ENCODE results near the gene ASAP2.
A peak's percentile ranks its signal among the peaks of the same experiment; 100 is the strongest.
"Not testable (repeated sequence)": the region's sequence is repeated elsewhere in the genome, so short reads cannot be mapped to it uniquely, and the experiment has no call there.

ASAP2 gene

GRCh38 chr2:9398251-9398650 is 191.6 kb downstream of the ASAP2 start:
- no CpG with 5 or more reads among the region's 11 CpGs for WGBS, 2 donors (ENCODE audit: extremely low coverage in 2 of 2, insufficient read length in 2 of 2, insufficient replicate concordance in 1 of 2)
- H3K27ac ChIP-seq (replicated peaks; ENCODE audit: low read length) = not testable (repeated sequence)

GRCh38 chr2:9398881-9399780 is 192.5 kb downstream of the ASAP2 start:
- no peak overlapping the region for H2BK12ac ChIP-seq (ENCODE audit: low read length)
- H4K8ac ChIP-seq (ENCODE audit: low read depth, low read length) = no peak overlapping the region
- H3K4me3 ChIP-seq (ENCODE audit: low read length in 2 of 2) = peak overlapping the region in 1 of 2 donors; percentile 5
- no peak overlapping the region for H2BK120ac ChIP-seq (ENCODE audit: low read depth, low read length)
- no peak overlapping the region for H3K23ac ChIP-seq (ENCODE audit: low read depth, low read length, poor library complexity)
- no peak overlapping the region for H2BK5ac ChIP-seq (ENCODE audit: low read length)
- H4K91ac ChIP-seq (ENCODE audit: low read depth, low read length, poor library complexity) = no peak overlapping the region
- peaks cover 0 to 3% of the 10 kb centered on the region in 2 donors for H3K4me1 ChIP-seq (ENCODE audit: control insufficient read depth in 2 of 2, insufficient read depth in 1 of 2, low read depth in 1 of 2, low read length in 2 of 2)
- peak overlapping the region; percentile 48 for H3K18ac ChIP-seq (ENCODE audit: low read length)
- H3K4me2 ChIP-seq (ENCODE audit: insufficient read depth, low read length, poor library complexity, severe bottlenecking) = no peak overlapping the region
- no peaks in the 10 kb centered on the region for H3K79me1 ChIP-seq (ENCODE audit: low read depth, low read length)
- no peak overlapping the region for H2BK15ac ChIP-seq (ENCODE audit: low read length)
- WGBS, 2 donors (ENCODE audit: extremely low coverage in 2 of 2, insufficient read length in 2 of 2, insufficient replicate concordance in 1 of 2) = no CpG with 5 or more reads among the region's 20 CpGs
- no peaks in the 10 kb centered on the region for H3K9me3 ChIP-seq (replicated peaks in 1 of 2; ENCODE audit: control insufficient read depth in 2 of 2, insufficient read depth in 1 of 2, low read depth in 1 of 2, low read length in 2 of 2)
- peaks cover 19 to 79% of the 10 kb centered on the region in 2 donors for H3K36me3 ChIP-seq (replicated peaks in 1 of 2; ENCODE audit: control insufficient read depth in 2 of 2, insufficient read depth in 2 of 2, low read length in 2 of 2)
- no peak overlapping the region for H2AK5ac ChIP-seq (ENCODE audit: low read depth, low read length)
- no peaks in the 10 kb centered on the region for H3K27me3 ChIP-seq (ENCODE audit: control insufficient read depth in 3 of 3, insufficient read depth in 3 of 3, low read depth in 1 of 3, low read length in 3 of 3)
- no peak overlapping the region for H3K9ac ChIP-seq (ENCODE audit: low read depth, low read length, poor library complexity)
- H3K27ac ChIP-seq (replicated peaks; ENCODE audit: low read length) = no peak overlapping the region
- DNase-seq (ENCODE audit: low spot score) = no peak
- H2AFZ ChIP-seq (ENCODE audit: low read length) = no peak overlapping the region
- H3K4ac ChIP-seq (ENCODE audit: low read length) = no peak overlapping the region
- H3K14ac ChIP-seq (ENCODE audit: low read length) = no peak overlapping the region

More at GRCh38 chr2:9398251-9398650, 191.6 kb downstream of the ASAP2 start:
- not testable (repeated sequence) for H3K4ac ChIP-seq (ENCODE audit: low read length); H4K8ac ChIP-seq (ENCODE audit: low read depth, low read length); H2AFZ ChIP-seq (ENCODE audit: low read length); H3K9ac ChIP-seq (ENCODE audit: low read depth, low read length, poor library complexity); H3K23ac ChIP-seq (ENCODE audit: low read depth, low read length, poor library complexity); H3K27me3 ChIP-seq (ENCODE audit: control insufficient read depth in 3 of 3, insufficient read depth in 3 of 3, low read depth in 1 of 3, low read length in 3 of 3); H3K9me3 ChIP-seq (replicated peaks in 1 of 2; ENCODE audit: control insufficient read depth in 2 of 2, insufficient read depth in 1 of 2, low read depth in 1 of 2, low read length in 2 of 2); H2BK12ac ChIP-seq (ENCODE audit: low read length); H2BK120ac ChIP-seq (ENCODE audit: low read depth, low read length); H3K4me1 ChIP-seq (ENCODE audit: control insufficient read depth in 2 of 2, insufficient read depth in 1 of 2, low read depth in 1 of 2, low read length in 2 of 2); H2BK5ac ChIP-seq (ENCODE audit: low read length); H3K18ac ChIP-seq (ENCODE audit: low read length); H3K4me3 ChIP-seq (ENCODE audit: low read length in 2 of 2); H2BK15ac ChIP-seq (ENCODE audit: low read length); H2AK5ac ChIP-seq (ENCODE audit: low read depth, low read length); H3K4me2 ChIP-seq (ENCODE audit: insufficient read depth, low read length, poor library complexity, severe bottlenecking); DNase-seq (ENCODE audit: low spot score); H4K91ac ChIP-seq (ENCODE audit: low read depth, low read length, poor library complexity); H3K14ac ChIP-seq (ENCODE audit: low read length); H3K79me1 ChIP-seq (ENCODE audit: low read depth, low read length)
- peaks cover 20 to 79% of the 10 kb centered on the region in 2 donors for H3K36me3 ChIP-seq (replicated peaks in 1 of 2; ENCODE audit: control insufficient read depth in 2 of 2, insufficient read depth in 2 of 2, low read length in 2 of 2)

GRCh38 chr2:9400268-9401058 is 193.9 kb downstream of the ASAP2 start:
- Histone ChIP-seq H3K27me3 (ENCODE audit: control insufficient read depth in 3 of 3, insufficient read depth in 3 of 3, low read depth in 1 of 3, low read length in 3 of 3) (no peaks in the 10 kb centered on the region), H3K27ac (replicated peaks; ENCODE audit: low read length) (no peak overlapping the region), H2BK15ac (ENCODE audit: low read length) (no peak overlapping the region), H3K14ac (ENCODE audit: low read length) (no peak overlapping the region), H3K4me1 (ENCODE audit: control insufficient read depth in 2 of 2, insufficient read depth in 1 of 2, low read depth in 1 of 2, low read length in 2 of 2) (peaks cover 0 to 3% of the 10 kb centered on the region in 2 donors), H2AK5ac (ENCODE audit: low read depth, low read length) (no peak overlapping the region), H3K23ac (ENCODE audit: low read depth, low read length, poor library complexity) (no peak overlapping the region), H2AFZ (ENCODE audit: low read length) (no peak overlapping the region), H2BK5ac (ENCODE audit: low read length) (no peak overlapping the region), H4K91ac (ENCODE audit: low read depth, low read length, poor library complexity) (no peak overlapping the region), H3K9ac (ENCODE audit: low read depth, low read length, poor library complexity) (no peak overlapping the region), H4K8ac (ENCODE audit: low read depth, low read length) (no peak overlapping the region), H3K9me3 (replicated peaks in 1 of 2; ENCODE audit: control insufficient read depth in 2 of 2, insufficient read depth in 1 of 2, low read depth in 1 of 2, low read length in 2 of 2) (no peaks in the 10 kb centered on the region), H2BK12ac (ENCODE audit: low read length) (no peak overlapping the region), H3K79me1 (ENCODE audit: low read depth, low read length) (no peaks in the 10 kb centered on the region), H3K36me3 (replicated peaks in 1 of 2; ENCODE audit: control insufficient read depth in 2 of 2, insufficient read depth in 2 of 2, low read length in 2 of 2) (peaks cover 12 to 82% of the 10 kb centered on the region in 2 donors), H3K18ac (ENCODE audit: low read length) (no peak overlapping the region), H3K4me2 (ENCODE audit: insufficient read depth, low read length, poor library complexity, severe bottlenecking) (no peak overlapping the region), H3K4me3 (ENCODE audit: low read length in 2 of 2) (peak overlapping the region in 1 of 2 donors; percentile 25), H3K4ac (ENCODE audit: low read length) (no peak overlapping the region), H2BK120ac (ENCODE audit: low read depth, low read length) (no peak overlapping the region)
- WGBS, 2 donors (ENCODE audit: extremely low coverage in 2 of 2, insufficient read length in 2 of 2, insufficient replicate concordance in 1 of 2) = no CpG with 5 or more reads among the region's 12 CpGs
- DNase-seq (ENCODE audit: low spot score) = no peak

- no peak overlapping the region for H3K23ac ChIP-seq (ENCODE audit: low read depth, low read length, poor library complexity)
- H3K79me1 ChIP-seq (ENCODE audit: low read depth, low read length) = no peaks in the 10 kb centered on the region
- H4K8ac ChIP-seq (ENCODE audit: low read depth, low read length) = no peak overlapping the region
- H3K27me3 ChIP-seq (ENCODE audit: control insufficient read depth in 3 of 3, insufficient read depth in 3 of 3, low read depth in 1 of 3, low read length in 3 of 3) = no peaks in the 10 kb centered on the region
- no peak overlapping the region for H3K9ac ChIP-seq (ENCODE audit: low read depth, low read length, poor library complexity)
- no peak overlapping the region for H3K4me2 ChIP-seq (ENCODE audit: insufficient read depth, low read length, poor library complexity, severe bottlenecking)
- H2BK12ac ChIP-seq (ENCODE audit: low read length) = no peak overlapping the region
- H3K14ac ChIP-seq (ENCODE audit: low read length) = no peak overlapping the region
- no peak overlapping the region for H3K4me3 ChIP-seq (ENCODE audit: low read length in 2 of 2)
- peaks cover 14 to 82% of the 10 kb centered on the region in 2 donors for H3K36me3 ChIP-seq (replicated peaks in 1 of 2; ENCODE audit: control insufficient read depth in 2 of 2, insufficient read depth in 2 of 2, low read length in 2 of 2)
- H3K4ac ChIP-seq (ENCODE audit: low read length) = no peak overlapping the region
- H2AFZ ChIP-seq (ENCODE audit: low read length) = no peak overlapping the region
- H3K9me3 ChIP-seq (replicated peaks in 1 of 2; ENCODE audit: control insufficient read depth in 2 of 2, insufficient read depth in 1 of 2, low read depth in 1 of 2, low read length in 2 of 2) = no peaks in the 10 kb centered on the region
- no peak overlapping the region for H3K27ac ChIP-seq (replicated peaks; ENCODE audit: low read length)
- H2BK120ac ChIP-seq (ENCODE audit: low read depth, low read length) = no peak overlapping the region
- no CpG with 5 or more reads among the region's 12 CpGs for WGBS, 2 donors (ENCODE audit: extremely low coverage in 2 of 2, insufficient read length in 2 of 2, insufficient replicate concordance in 1 of 2)
- H2BK15ac ChIP-seq (ENCODE audit: low read length) = no peak overlapping the region
- H2BK5ac ChIP-seq (ENCODE audit: low read length) = no peak overlapping the region
- DNase-seq (ENCODE audit: low spot score) = no peak
- peaks cover 0 to 3% of the 10 kb centered on the region in 2 donors for H3K4me1 ChIP-seq (ENCODE audit: control insufficient read depth in 2 of 2, insufficient read depth in 1 of 2, low read depth in 1 of 2, low read length in 2 of 2)
- H4K91ac ChIP-seq (ENCODE audit: low read depth, low read length, poor library complexity) = no peak overlapping the region
- H2AK5ac ChIP-seq (ENCODE audit: low read depth, low read length) = no peak overlapping the region
- H3K18ac ChIP-seq (ENCODE audit: low read length) = no peak overlapping the region
These were observed 194.5 kb downstream of the ASAP2 start for GRCh38 chr2:9401059-9401547.
